Endothelial cell of umbilical vein (primary cell): Measurements from ENCODE around the gene ATF6B. TPM values are rescaled to one million over a fixed set of nuclear protein-coding genes. Genes with fewer than 3 reads are reported as not detected.

Experiments
- BruUV-seq: library from RNA; stranded (reverse); fragments of 400-500 nt; replicated peaks from 2 replicates; lab custom pipeline; 2021; lab: Mats Ljungman, UMichigan
- CTCF ChIA-PET: fragments of 300-600, 350-600 bp; sonication (Branson Sonifier 250); formaldehyde crosslinking; loops from one replicate; lab custom pipeline; 2021; ENCODE audit warnings: antibody characterized with exemption, inconsistent platforms; lab: Charles Lee
- POLR2A ChIA-PET: fragments of 300-600, 350-600 bp; sonication (Branson Sonifier 250); formaldehyde crosslinking; loops from one replicate; lab custom pipeline; 2021; ENCODE audit warnings: antibody characterized with exemption, inconsistent platforms; lab: Charles Lee
- DNase-seq: peaks from one replicate; pipeline ENCODE4 v3.0.0-alpha.2; 2011; ENCODE audit warnings: low read depth, low spot score
- FAIRE-seq: peaks from 2 replicates; lab custom pipeline; 2011; peaks lifted over from hg19 to GRCh38; lab: Jason Lieb, UNC
- H2AFZ ChIP-seq: 2 replicates; pipeline ENCODE4 v1.6.0; 2012; ENCODE audit warnings: low read depth, low read length, control low read depth, inconsistent platforms
- H3K27ac ChIP-seq: 2 replicates; pipeline ENCODE4 v1.5.1; 2011; ENCODE audit warnings: low read depth, mild to moderate bottlenecking, control low read depth, low read length, moderate library complexity; ENCODE audit not compliant: insufficient read depth
- H3K27me3 ChIP-seq, 2 experiments: 2 replicates each; pipeline versions ENCODE4 v1.6.0 to v1.6.1; 2011; ENCODE audit warnings: low read length in 2 of 2, mixed read lengths in 1 of 2; ENCODE audit not compliant: control insufficient read depth in 2 of 2, insufficient read depth in 2 of 2
- H3K36me3 ChIP-seq, 2 experiments: 2 replicates in 1 of 2; 3 replicates in 1 of 2; pipeline ENCODE4 v1.5.1; 2011; ENCODE audit warnings: low read length in 2 of 2, mild to moderate bottlenecking in 1 of 2, moderate library complexity in 1 of 2; ENCODE audit not compliant: control insufficient read depth in 2 of 2, insufficient read depth in 2 of 2; ENCODE audit errors: extremely low read depth in 1 of 2
- H3K4me1 ChIP-seq: 3 replicates; pipeline ENCODE4 v1.5.1; 2011; ENCODE audit warnings: mild to moderate bottlenecking, low read length; ENCODE audit not compliant: control insufficient read depth, insufficient read depth; ENCODE audit errors: extremely low read depth
- H3K4me2 ChIP-seq: 2 replicates; pipeline ENCODE4 v1.6.1; 2011; ENCODE audit warnings: low read length, control low read depth, mixed read lengths; ENCODE audit not compliant: insufficient read depth
- H3K4me3 ChIP-seq, 3 experiments: fragments of 200-600 bp in 1 of 3; sonication (generic), shearing (Covaris generic) in 1 of 3; replicated peaks in 1 of 3; 2 replicates each; pipeline ENCODE4 v1.5.1; 2011 to 2016; ENCODE audit warnings: control low read depth in 3 of 3, low read length in 3 of 3, mild to moderate bottlenecking in 2 of 3, inconsistent platforms in 1 of 3, low read depth in 1 of 3, moderate library complexity in 1 of 3; ENCODE audit not compliant: insufficient read depth in 1 of 3
- H3K79me2 ChIP-seq: 2 replicates; pipeline ENCODE4 v1.6.0; 2012; ENCODE audit warnings: low read length, inconsistent platforms; ENCODE audit not compliant: control insufficient read depth, insufficient read depth
- H3K9ac ChIP-seq: replicated peaks from 2 replicates; pipeline ENCODE3; 2011; ENCODE audit warnings: low read length, control low read depth; ENCODE audit not compliant: insufficient read depth; ENCODE audit errors: extremely low read depth
- H3K9me1 ChIP-seq: replicated peaks from 3 replicates; pipeline ENCODE4 v1.6.0; 2011; ENCODE audit warnings: mild to moderate bottlenecking, low read length; ENCODE audit not compliant: control insufficient read depth, insufficient read depth; ENCODE audit errors: extremely low read depth
- H3K9me3 ChIP-seq: replicated peaks from 2 replicates; pipeline ENCODE4 v1.5.1; 2012; ENCODE audit warnings: low read length, inconsistent platforms; ENCODE audit not compliant: control insufficient read depth, insufficient read depth
- H4K20me1 ChIP-seq: replicated peaks from 2 replicates; pipeline ENCODE3; 2011; ENCODE audit warnings: mild to moderate bottlenecking, low read length; ENCODE audit not compliant: control insufficient read depth, insufficient read depth; ENCODE audit errors: extremely low read depth
- EZH2 ChIP-seq: IDR thresholded peaks from 2 replicates; pipeline ENCODE4 v1.6.1; 2012; ENCODE audit warnings: borderline replicate concordance, low read depth, mild to moderate bottlenecking, moderate library complexity, low read length, inconsistent platforms; ENCODE audit not compliant: severe bottlenecking
- FOS ChIP-seq: IDR thresholded peaks from 2 replicates; pipeline ENCODE4 v1.6.1; 2011; ENCODE audit warnings: mild to moderate bottlenecking, low read length, moderate library complexity, borderline replicate concordance; ENCODE audit not compliant: insufficient read depth
- GATA2 ChIP-seq: IDR thresholded peaks from 2 replicates; pipeline ENCODE4 v1.7.0; 2011; ENCODE audit warnings: low read depth, mild to moderate bottlenecking, moderate library complexity, mixed read lengths, low read length; ENCODE audit not compliant: insufficient read length, insufficient read depth
- JUN ChIP-seq: IDR thresholded peaks from 2 replicates; pipeline ENCODE4 v1.6.1; 2011; ENCODE audit warnings: borderline replicate concordance, low read depth; ENCODE audit not compliant: insufficient read length, insufficient read depth
- MYC ChIP-seq: IDR thresholded peaks from one replicate; pipeline ENCODE4 v1.6.1; 2011; ENCODE audit warnings: mild to moderate bottlenecking, low read depth, low read length
- POLR2A ChIP-seq: IDR thresholded peaks from 2 replicates; pipeline ENCODE4 v1.6.1; 2012; ENCODE audit warnings: low read depth, mild to moderate bottlenecking, control low read depth, low read length
- POLR2AphosphoS5 ChIP-seq: IDR thresholded peaks from 2 replicates; pipeline ENCODE4 v1.6.1; 2012; ENCODE audit warnings: low read depth, mild to moderate bottlenecking, control low read depth, low read length, moderate library complexity; ENCODE audit not compliant: insufficient read depth
- dilution Hi-C: fragments of 300-500 bp; cut with MboI; formaldehyde crosslinking; loops from one replicate; pipeline ENCODE4 v1.15.0; 2019; ENCODE audit warnings: low sequenced_read_pairs; ENCODE audit not compliant: extremely low pct_ligation_motif_present
- intact Hi-C: fragments of 100-400 bp; cut with micrococcal nuclease; formaldehyde crosslinking; loops from one replicate; pipeline ENCODE4 v1.10.0; 2022
- polyA plus RNA-seq, 4 experiments: library from polyadenylated mRNA; depleted of rRNA in 3 of 4; stranded (reverse) in 3 of 4; unstranded in 1 of 4; fragments of >200 nt; gene quantifications; 2 replicates each; pipeline versions ENCODE4 v1.2.1 to v1.2.3, GENCODE V29; 2011 to 2012; ENCODE audit warnings: missing spikeins in 1 of 4
- total RNA-seq: library from RNA; stranded (reverse); gene quantifications from 2 replicates; pipeline ENCODE4 v1.2.3, GENCODE V29; 2021
- TF ChIP-seq, protein P1 (sequence below), 2 donors: IDR thresholded peaks; 1 replicate in 1 of 2; 2 replicates in 1 of 2; pipeline ENCODE4 v1.5.1; 2011; ENCODE audit warnings: low read length in 2 of 2, mild to moderate bottlenecking in 2 of 2, moderate library complexity in 2 of 2, control low read depth in 1 of 2, inconsistent platforms in 1 of 2, low read depth in 1 of 2; ENCODE audit not compliant: insufficient read depth in 1 of 2; ENCODE audit errors: extremely low read depth in 1 of 2
- TF ChIP-seq, protein P2 (sequence below): IDR thresholded peaks from 2 replicates; pipeline ENCODE4 v1.6.1; 2011; ENCODE audit not compliant: insufficient read depth, insufficient read length

The ATF6B gene
- total and polyA plus RNA-seq, 2 donors (not counting 3 experiments of a cell fraction or from before 2014, with no cell fraction given), result 106 to 115 TPM

GRCh38 chr6:32109114-32109764, 18.8 kb downstream of the ATF6B start, which contains the start of gene TNXB:
TNXB (minus strand) TSS chr6:32109338; CDS start chr6:32098198, 11,140 bp downstream.
- Histone ChIP-seq H3K36me3 (peaks cover 0 to 2% of the 10 kb centered on the region in 2 experiments), H3K4me3 (no peak within 1 kb of the TSS), H3K27ac (no peak within 1 kb of the TSS), H4K20me1 (no peaks in the 10 kb centered on the region), H3K9me1 (no peaks in the 10 kb centered on the region), H3K4me2 (no peak within 1 kb of the TSS), H3K27me3 (peaks cover 17 to 18% of the 10 kb centered on the region in 2 experiments), H3K9me3 (no peaks in the 10 kb centered on the region), H2AFZ (no peak within 1 kb of the TSS), H3K79me2 (no peaks in the 10 kb centered on the region), H3K4me1 (no peaks in the 10 kb centered on the region), H3K9ac (no peak within 1 kb of the TSS)
- intact Hi-C loops, result no loop called here
- POLR2A ChIA-PET, result interaction anchor here (0.6 kb wide), 1 partner anchor 163 kb away, joined by 9 read pairs; the partner anchor contains the start of gene CFB
- TF ChIP-seq FOS (no peak), JUN (no peak), GATA2 (no peak), MYC (no peak), EZH2 (peak; percentile 2), POLR2A (no peak), POLR2AphosphoS5 (peak; percentile 9)
- TF ChIP-seq, protein P1, sequence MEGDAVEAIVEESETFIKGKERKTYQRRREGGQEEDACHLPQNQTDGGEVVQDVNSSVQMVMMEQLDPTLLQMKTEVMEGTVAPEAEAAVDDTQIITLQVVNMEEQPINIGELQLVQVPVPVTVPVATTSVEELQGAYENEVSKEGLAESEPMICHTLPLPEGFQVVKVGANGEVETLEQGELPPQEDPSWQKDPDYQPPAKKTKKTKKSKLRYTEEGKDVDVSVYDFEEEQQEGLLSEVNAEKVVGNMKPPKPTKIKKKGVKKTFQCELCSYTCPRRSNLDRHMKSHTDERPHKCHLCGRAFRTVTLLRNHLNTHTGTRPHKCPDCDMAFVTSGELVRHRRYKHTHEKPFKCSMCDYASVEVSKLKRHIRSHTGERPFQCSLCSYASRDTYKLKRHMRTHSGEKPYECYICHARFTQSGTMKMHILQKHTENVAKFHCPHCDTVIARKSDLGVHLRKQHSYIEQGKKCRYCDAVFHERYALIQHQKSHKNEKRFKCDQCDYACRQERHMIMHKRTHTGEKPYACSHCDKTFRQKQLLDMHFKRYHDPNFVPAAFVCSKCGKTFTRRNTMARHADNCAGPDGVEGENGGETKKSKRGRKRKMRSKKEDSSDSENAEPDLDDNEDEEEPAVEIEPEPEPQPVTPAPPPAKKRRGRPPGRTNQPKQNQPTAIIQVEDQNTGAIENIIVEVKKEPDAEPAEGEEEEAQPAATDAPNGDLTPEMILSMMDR (IDR thresholded peaks at IDR 0.05; ENCODE audit: extremely low read depth in 1 of 2, insufficient read depth in 1 of 2, low read depth in 1 of 2, low read length in 2 of 2), result no peak
- TF ChIP-seq, protein P2, sequence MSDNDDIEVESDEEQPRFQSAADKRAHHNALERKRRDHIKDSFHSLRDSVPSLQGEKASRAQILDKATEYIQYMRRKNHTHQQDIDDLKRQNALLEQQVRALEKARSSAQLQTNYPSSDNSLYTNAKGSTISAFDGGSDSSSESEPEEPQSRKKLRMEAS, result no peak
- CTCF ChIA-PET, result interaction anchor here (1.3 kb wide), 1 partner anchor 86 kb away, joined by 3 read pairs; no protein-coding TSS in a partner anchor
- dilution Hi-C loops, result no loop called here
- FAIRE-seq, result no peak
- no TSS peak for BruUV-seq
- DNase-seq, result no peak
